GM19467 (cell line): Measurements from ENCODE around the gene KRT24.
"Not testable (repeated sequence)": the region's sequence is repeated elsewhere in the genome, so short reads cannot be mapped to it uniquely, and the experiment has no call there.

ENCODE experiments used
- ATAC-seq: cut with Tn5 transposase; IDR thresholded peaks from one replicate; pipeline ENCODE4 v1.9.1; 2021; ENCODE audit warnings: mild to moderate bottlenecking, moderate library complexity; ENCODE audit not compliant: unreplicated experiment

The KRT24 gene

DNA sequence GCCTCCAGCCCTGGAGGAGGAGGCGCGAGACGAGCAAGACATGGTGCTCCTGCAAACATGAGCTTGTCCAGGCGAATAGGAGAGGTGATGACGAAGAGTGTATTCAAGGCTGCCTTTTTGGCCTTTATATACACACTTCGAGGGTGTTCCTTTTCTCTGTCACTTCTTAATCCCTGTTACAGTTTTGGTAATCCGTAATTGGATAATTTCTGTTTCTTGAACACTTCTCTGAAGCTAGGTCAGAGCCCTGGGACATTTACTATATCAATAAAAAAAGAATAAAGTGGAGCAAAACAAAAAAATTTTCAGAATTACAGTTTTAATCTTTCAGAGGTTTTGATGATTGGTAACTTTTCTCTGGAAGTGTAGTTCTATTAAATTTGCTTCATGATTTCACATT, at the start of gene KRT24:
TSS of gene KRT24 (minus strand) at position 101 of the 400 bp plus-strand sequence. CDS start at position 42, 59 bp downstream.
- ATAC-seq = no peak

DNA sequence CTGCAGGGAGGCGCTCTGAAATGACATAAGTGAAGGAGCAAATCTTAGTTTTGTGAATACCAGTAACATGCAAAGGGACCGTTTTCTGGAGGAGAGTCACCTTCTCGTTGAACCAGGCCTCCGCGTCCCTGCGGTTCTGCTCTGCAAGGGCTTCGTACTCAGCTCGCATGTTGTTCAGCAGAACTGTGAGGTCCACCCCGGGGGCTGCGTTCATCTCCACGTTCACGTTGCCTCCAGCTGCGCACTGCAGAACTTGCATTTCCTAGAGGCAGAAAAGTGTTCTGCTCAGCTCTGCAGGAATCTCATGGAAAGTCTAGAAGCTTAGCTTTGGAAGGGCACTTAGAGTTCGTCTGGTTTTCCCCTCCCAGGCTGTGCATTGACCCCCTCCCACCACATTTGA, 47.5 kb upstream of the KRT24 start:
- no peak for ATAC-seq

- ATAC-seq = no peak
These were observed 46.8 kb upstream of the KRT24 start for GRCh38 chr17:40750391-40750790.

DNA sequence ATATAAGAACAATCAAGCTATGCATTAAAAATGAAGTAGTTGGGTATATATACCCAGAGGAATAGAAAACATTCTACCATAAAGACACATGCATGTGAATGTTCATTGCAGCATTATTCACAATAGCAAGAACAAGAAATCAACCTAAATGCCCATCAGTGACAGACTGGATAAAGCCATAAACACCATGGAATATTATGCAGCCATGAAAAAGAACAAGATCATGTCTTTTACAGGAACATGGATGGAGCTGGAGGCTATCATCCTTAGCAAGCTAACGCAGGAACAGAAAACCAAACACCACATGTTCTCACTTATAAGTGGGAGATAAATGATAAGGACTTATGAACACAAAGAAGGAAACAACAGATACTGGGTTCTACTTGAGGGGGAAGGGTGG, 45.1 kb upstream of the KRT24 start:
- not testable (repeated sequence) for ATAC-seq

DNA sequence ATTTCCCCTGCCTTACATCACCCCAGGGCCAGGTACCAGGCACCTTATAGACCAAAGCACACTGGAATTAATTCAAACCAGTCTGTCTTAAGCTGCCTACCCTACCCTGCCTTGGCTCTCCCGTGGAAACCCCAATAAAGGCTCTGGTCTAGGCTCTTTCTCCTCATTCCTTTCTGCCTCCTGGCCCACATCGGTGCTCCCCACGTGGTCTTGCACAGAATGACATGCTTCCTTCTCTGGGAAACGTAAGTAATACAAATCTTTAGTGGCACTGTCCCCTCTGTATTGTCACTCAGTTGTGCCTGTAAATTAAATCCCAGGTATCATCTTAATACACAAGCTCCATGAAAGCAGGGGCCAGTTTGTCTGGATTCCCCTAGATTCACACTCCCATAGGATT, 35.0 kb upstream of the KRT24 start:
- ATAC-seq = no peak

- no peak for ATAC-seq
These were observed 31.5 kb upstream of the KRT24 start for GRCh38 chr17:40735016-40735415.

DNA sequence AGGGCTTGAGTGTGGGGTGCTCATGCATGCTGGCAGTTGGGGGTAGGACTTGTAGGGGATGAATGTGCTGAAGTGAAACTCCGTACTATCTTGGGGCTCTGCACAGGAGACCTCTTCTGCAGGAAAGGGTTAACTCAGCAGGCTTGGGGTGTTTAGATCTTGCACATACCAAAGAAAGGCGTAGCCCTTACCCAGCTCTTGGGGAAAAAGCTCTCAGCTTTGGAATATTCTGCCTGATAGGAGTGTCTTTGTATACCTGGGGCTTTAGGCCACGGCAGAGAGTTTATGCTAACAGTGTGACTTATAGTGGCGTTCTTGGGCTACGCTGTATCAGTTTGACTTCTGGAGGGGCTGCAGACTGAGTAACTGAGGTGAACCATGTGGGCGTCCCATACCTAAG, 30.5 kb upstream of the KRT24 start:
- no peak for ATAC-seq

DNA sequence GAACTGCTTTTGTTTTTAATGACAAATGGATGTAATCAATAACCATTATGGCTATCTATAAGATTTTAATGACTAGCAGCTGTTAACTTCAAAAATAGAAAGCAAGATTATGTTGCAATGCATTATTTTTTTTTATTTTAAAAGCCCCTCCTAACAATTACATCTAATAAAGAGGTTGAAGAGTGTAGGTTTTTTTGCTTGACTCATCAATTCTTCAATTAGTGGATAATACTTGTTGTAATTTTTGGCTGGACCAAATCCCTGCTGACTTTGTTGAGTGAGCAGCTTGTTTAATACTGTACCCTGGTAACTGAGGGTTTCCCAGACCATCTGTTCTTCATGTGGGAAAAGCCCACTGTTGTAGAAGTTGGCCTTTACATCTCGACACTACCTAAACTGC, 27.4 kb upstream of the KRT24 start:
- ATAC-seq = no peak

GRCh38 chr17:40727447-40728231, 24.1 kb upstream of the KRT24 start:
- ATAC-seq = no peak

GRCh38 chr17:40726919-40727318, 23.4 kb upstream of the KRT24 start:
- no peak for ATAC-seq

DNA sequence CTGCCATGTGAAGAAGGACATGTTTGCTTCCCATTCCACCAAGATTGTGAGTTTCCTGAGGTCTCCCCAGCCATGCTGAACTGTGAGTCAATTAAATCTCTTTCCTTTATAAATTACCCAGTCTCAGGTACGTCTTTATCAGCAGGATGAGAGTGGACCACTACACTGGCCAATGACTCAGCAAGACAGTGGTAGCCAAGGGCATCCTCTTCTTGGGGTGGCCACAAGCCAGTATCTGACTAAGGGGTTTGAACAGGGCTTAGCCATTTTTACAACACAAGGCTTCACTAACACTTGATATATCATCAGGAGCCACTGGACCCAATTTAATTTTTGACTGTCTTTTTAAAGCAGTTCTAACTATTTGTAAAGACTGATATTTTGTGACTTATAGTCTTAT, 21.1 kb upstream of the KRT24 start:
- ATAC-seq = no peak

DNA sequence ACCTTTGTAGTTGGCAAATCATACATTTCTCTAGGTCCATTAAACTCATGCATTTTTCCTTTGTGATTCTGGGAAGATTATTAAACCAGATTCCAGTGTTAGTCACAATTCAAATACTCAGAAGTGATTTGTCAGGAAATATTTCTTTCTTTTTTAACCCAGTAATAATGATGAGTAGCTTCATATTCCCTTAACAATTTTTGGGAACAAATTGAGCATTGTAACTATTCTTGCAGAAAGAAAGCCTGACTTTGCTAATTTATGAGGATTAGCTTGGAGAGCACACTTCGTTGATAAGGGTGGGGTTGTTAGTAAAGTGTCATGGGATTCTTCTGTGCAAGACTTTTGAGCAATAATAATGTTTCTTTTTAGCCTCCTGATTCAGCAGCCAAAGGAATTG, 18.7 kb upstream of the KRT24 start:
- ATAC-seq = no peak

DNA sequence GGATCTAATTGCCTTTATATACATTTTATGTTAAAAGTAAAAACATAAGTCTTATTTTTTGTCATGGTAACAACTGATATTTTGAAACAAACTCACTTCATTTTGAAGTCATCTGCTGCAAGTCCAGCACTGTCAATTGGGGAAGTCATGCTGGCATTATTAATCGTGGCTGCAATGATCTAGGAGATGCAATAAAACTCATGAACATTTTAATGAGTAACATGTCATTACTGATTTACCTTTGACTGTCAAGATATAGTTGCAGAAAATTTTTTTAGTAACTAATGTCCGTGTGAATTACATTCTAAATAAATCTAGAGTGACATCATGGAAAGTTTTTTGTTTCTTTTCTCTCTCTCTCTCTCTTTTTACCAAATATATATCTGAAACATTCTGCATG, 17.3 kb upstream of the KRT24 start:
- no peak for ATAC-seq

DNA sequence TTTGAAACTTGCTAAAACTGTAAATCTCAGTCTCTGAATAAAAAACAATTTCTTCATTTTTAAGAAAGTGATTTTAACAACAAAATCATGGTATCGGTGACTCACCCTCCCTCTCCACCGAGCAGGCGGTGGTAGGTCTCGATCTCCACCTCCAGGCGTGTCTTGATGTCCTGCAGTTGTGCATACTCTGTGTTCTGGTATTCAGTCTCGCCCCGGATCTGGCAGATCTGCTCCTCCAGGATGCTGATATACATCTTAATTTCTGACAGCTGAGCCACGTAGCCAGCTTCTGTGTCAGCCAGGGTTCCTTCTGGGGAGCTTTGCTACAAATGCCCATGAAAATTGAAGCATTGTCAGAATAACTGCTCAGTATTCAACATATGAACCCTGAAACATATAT, 15.4 kb upstream of the KRT24 start:
- ATAC-seq = no peak

- no peak for ATAC-seq
These were observed 14.2 kb upstream of the KRT24 start for GRCh38 chr17:40717776-40718175.

- ATAC-seq = no peak
These were observed 10.9 kb upstream of the KRT24 start for GRCh38 chr17:40714473-40714872.

DNA sequence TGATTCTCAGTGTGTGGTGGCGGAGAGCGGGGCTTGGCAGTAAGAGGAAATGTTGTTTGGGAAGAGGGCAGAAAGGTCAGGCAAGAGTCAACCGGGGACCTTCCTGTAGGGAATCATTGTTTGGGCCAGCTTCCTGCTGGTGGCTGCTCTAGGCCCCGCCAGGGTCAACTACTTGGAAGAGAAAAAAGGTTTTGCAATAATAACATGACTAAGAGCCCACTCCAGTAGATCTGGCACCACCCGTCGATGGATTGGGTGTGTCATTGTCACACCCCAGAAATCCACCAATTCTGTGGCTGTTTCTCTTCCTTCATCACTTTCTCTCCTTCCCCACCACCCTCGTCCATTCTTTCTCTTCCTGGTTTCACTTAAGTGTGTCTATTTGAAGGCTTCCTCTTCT, 4.2 kb upstream of the KRT24 start:
- ATAC-seq = no peak

GRCh38 chr17:40705584-40705983, 2.0 kb upstream of the KRT24 start:
- no peak for ATAC-seq

- no peak for ATAC-seq
These were observed 1.3 kb downstream of the KRT24 start for GRCh38 chr17:40702271-40702670.

- no peak for ATAC-seq
These were observed 3.7 kb downstream of the KRT24 start for GRCh38 chr17:40699853-40700252.

- no peak for ATAC-seq
These were observed 4.2 kb downstream of the KRT24 start for GRCh38 chr17:40699371-40699770.

GRCh38 chr17:40697297-40697696, 6.3 kb downstream of the KRT24 start:
- no peak for ATAC-seq

DNA sequence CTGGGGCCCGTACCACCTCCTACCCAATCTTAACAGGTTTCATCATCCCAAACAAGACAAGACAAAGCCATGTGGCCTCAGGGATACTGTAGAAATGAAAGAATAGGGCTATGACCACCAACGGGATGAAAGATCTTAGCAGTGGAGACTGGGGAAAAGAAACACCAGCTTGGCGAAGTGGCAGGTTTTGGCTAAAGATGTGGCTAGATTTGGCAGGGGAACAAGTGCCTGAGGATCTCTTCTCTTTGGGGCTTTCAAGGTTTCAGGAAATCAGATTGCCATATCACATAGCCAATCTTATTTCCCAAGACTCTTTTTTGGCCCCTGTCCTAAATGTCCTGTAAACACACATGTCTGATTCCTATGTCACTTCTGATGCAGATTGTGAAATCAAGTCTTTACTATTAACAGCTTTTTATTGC, 6.9 kb downstream of the KRT24 start:
- ATAC-seq = no peak
